NCI-H748 (cell line): ENCODE measurements around the gene BSPH1.
"Not testable (repeated sequence)": the region's sequence is repeated elsewhere in the genome, so short reads cannot be mapped to it uniquely, and the experiment has no call there.

Source experiments
- DNase-seq: peaks from one replicate; lab custom pipeline; 2025; ENCODE audit not compliant: unreplicated experiment; lab: John Stamatoyannopoulos, UW

BSPH1 gene

GRCh38 chr19:47928581-47928980 is 63.4 kb downstream of the BSPH1 start:
- DNase-seq, result not testable (repeated sequence)

GRCh38 chr19:47920107-47920506 is 71.9 kb downstream of the BSPH1 start:
- DNase-seq, result not testable (repeated sequence)
